Measurements from ENCODE around the gene ATPAF1.
A peak's percentile ranks its signal among the peaks of the same experiment; 100 is the strongest.
"Not testable (repeated sequence)": the region's sequence is repeated elsewhere in the genome, so short reads cannot be mapped to it uniquely, and the experiment has no call there.

The ATPAF1 gene

GRCh38 chr1:46679789-46680573 is 11.8 kb upstream of the ATPAF1 start:
- DNase-seq, result no peak

- DNase-seq, result no peak
These were observed 9.2 kb upstream of the ATPAF1 start for GRCh38 chr1:46677339-46677738.

- no peak for DNase-seq
These were observed 8.4 kb upstream of the ATPAF1 start for GRCh38 chr1:46676531-46676930.

GRCh38 chr1:46675549-46676314 is 7.6 kb upstream of the ATPAF1 start:
- DNase-seq, result peak; percentile 41

- DNase-seq, result peak; percentile 39
These were observed 5.6 kb upstream of the ATPAF1 start for GRCh38 chr1:46673749-46674182.

- DNase-seq, result no peak
These were observed 4.5 kb upstream of the ATPAF1 start for GRCh38 chr1:46672696-46673095.

GRCh38 chr1:46671554-46671953 is 3.4 kb upstream of the ATPAF1 start, which contains the start of gene TEX38:
TEX38 (plus strand) TSS chr1:46671854; CDS start chr1:46671935, 81 bp downstream.
- DNase-seq, result no peak

- DNase-seq, result no peak
These were observed 2.0 kb upstream of the ATPAF1 start for GRCh38 chr1:46670134-46670533.

GRCh38 chr1:46665983-46666382 is 2.2 kb downstream of the ATPAF1 start:
- no peak for DNase-seq

GRCh38 chr1:46662919-46663318 is 5.2 kb downstream of the ATPAF1 start:
- not testable (repeated sequence) for DNase-seq

- DNase-seq, result not testable (repeated sequence)
These were observed 8.0 kb downstream of the ATPAF1 start for GRCh38 chr1:46660116-46660515.

GRCh38 chr1:46659307-46659870 is 8.8 kb downstream of the ATPAF1 start:
- peak; percentile 24 for DNase-seq

GRCh38 chr1:46657775-46658174 is 10.4 kb downstream of the ATPAF1 start:
- DNase-seq, result no peak

- no peak for DNase-seq
These were observed 11.5 kb downstream of the ATPAF1 start for GRCh38 chr1:46656643-46657042.

- no peak for DNase-seq
These were observed 12.3 kb downstream of the ATPAF1 start for GRCh38 chr1:46655848-46656247.

- not testable (repeated sequence) for DNase-seq
These were observed 13.5 kb downstream of the ATPAF1 start for GRCh38 chr1:46654698-46655097.

- no peak for DNase-seq
These were observed 14.2 kb downstream of the ATPAF1 start for GRCh38 chr1:46654012-46654411.

GRCh38 chr1:46653405-46653958 is 14.7 kb downstream of the ATPAF1 start:
- no peak for DNase-seq

GRCh38 chr1:46652321-46653100 is 15.7 kb downstream of the ATPAF1 start:
- no peak for DNase-seq

- DNase-seq, result not testable (repeated sequence)
These were observed 17.0 kb downstream of the ATPAF1 start for GRCh38 chr1:46651152-46651551.

GRCh38 chr1:46650491-46650890 is 17.7 kb downstream of the ATPAF1 start:
- DNase-seq, result no peak

- DNase-seq, result no peak
These were observed 18.4 kb downstream of the ATPAF1 start for GRCh38 chr1:46649764-46650163.

- no peak for DNase-seq
These were observed 20.6 kb downstream of the ATPAF1 start for GRCh38 chr1:46647611-46648010.

All from activated CD4-positive, alpha-beta T cell treated with anti-CD3 and anti-CD28 coated beads, Interleukin-2, amount 50 U/mL, for 16 hours (primary cell).